GM10847 (cell line): ENCODE results near the gene CHAF1A.

Experiments
- POLR2A ChIP-seq: IDR thresholded peaks from 2 replicates; pipeline ENCODE4 v1.6.1; 2011; ENCODE audit not compliant: insufficient read length; ENCODE audit errors: extremely low read depth

The CHAF1A gene

DNA sequence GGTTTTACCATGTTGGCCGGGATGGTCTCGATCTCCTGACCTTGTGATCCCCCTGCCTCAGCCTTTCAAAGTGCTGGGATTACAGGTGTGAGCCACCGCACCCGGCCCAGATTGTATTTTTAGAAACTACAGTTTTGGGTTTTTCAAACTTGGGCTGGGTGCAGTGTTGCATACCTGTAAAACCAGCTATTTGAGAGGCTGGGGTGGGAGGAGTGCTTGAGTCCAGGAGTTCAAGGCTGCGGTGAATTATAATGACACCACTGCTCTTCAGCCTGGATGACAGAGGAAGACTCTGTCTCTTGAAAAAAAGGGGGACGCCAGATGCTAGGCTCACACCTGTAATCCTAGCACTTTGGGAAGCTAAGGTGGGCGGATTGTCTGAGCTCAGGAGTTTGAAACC is 4.2 kb downstream of the CHAF1A start:
- TF ChIP-seq POLR2A = no peak

DNA sequence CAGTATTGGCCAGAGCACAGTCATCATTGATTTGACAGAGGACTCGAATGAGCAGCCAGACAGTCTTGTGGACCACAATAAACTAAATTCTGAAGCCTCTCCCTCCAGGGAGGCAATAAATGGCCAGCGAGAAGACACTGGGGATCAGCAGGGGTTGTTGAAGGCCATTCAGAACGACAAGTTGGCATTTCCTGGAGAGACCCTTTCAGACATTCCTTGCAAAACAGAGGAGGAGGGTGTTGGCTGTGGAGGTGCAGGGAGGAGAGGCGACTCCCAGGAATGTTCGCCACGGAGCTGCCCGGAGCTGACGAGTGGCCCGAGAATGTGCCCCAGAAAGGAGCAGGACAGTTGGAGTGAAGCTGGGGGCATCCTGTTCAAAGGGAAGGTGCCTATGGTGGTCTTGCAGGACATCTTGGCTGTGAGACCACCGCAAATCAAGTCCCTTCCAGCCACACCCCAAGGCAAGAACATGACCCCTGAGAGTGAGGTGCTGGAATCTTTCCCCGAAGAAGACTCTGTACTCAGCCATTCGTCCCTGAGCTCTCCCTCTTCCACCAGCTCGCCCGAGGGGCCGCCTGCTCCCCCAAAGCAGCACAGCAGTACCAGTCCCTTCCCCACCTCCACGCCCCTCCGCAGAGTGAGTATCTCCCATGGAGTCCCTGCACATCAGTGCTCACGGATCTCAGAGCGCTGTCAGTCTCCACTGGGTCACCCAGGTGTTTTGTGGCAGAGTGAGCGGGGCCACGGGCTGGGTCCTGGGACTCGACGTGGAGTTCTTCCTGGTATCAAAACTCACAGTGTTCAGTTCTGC is 6.9 kb downstream of the CHAF1A start:
- no peak for TF ChIP-seq POLR2A

DNA sequence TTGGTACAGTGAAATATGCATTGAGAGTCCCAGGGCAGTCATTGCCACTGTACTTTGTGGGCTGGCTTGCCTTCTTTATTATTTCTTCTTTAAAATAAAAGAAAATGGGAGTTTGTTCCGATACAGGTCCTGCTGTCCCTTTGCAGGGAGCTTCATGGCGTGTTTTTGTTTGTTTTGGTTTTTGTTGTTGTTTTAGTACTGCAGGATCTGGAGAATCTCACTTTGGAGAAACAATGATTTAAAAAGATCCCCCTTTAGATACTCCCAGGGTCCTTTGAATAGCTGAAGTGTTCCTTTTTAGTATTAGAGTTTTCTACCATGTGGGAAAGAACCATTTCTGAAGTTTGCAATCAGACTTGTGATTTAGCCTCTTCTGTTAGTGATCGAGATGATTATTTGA is 11.1 kb downstream of the CHAF1A start:
- no peak for TF ChIP-seq POLR2A

DNA sequence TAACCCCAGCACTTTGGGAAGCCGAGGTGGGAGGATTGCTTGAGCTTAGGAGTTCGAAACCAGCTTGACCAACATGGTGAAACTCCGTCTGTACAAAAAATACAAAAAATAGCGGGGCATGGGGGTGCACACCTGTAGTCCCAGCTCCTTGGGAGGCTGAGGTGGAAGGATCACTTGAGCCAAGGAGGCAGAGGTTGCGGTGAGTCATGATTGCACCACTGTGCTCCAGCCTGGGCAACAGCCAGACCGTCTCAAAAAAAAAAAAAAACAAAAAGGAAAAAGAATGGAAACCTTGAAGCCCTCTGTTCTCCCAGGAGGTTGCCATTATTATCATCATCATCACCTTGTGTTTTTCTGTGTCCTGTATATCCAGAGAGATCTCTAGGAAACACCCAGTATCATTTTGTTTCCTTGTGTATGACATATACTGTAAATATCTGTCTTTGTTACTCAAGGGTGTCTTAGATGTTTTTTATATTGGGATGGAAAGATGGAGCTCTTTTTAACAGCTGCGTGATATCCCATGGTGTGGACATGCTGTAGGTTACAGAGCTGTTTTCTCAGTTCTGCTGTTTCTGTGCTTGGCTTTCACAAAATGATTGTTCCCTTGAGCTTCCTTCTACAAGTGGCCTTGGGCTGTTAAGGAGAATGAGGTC is 11.8 kb downstream of the CHAF1A start:
- TF ChIP-seq POLR2A = no peak

DNA sequence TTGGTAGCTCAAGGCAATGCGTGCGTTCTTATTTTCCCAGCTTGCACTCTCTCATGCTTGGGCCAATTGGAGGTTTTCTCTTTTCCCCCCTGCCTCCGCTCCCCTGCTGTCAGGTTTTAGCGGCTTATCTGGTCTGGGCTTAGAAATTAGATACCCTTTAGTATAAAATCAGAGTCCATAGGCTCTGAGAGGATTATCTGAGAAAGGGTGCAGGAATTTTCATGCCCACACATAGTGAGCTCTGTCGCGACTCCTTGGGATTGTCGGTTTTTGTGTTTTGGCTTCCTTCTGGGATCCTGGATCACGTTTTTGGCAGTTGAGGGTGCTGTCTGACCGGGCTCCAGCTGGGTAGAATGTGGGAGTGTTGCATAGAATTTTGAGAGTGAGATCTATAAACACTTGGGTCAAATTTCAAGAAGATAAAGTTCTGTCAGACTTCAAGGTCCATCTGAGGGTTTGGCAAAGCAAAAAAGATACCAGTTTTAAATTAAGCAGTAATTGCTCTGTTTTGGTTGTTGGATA is 12.4 kb downstream of the CHAF1A start:
- TF ChIP-seq POLR2A = no peak

DNA sequence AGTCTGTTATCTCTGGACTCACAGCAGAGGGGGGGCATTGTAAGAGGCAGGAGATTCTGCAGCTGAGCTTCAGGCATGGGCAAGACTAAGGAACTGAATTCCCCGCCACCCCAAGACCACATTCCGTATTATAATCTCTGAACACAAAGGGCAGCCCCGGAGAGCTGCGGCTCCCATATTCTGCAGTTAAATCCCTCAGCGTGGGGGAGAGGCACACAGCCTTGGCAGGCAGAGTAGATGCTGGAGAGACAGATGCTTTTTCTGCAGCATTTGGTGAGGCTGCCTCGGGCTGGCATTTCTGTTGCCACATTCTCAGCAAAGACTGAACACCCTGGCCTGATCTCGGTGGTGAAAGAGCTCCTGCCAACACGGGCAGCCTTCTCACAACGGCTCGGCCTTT is 12.9 kb downstream of the CHAF1A start:
- TF ChIP-seq POLR2A = no peak

DNA sequence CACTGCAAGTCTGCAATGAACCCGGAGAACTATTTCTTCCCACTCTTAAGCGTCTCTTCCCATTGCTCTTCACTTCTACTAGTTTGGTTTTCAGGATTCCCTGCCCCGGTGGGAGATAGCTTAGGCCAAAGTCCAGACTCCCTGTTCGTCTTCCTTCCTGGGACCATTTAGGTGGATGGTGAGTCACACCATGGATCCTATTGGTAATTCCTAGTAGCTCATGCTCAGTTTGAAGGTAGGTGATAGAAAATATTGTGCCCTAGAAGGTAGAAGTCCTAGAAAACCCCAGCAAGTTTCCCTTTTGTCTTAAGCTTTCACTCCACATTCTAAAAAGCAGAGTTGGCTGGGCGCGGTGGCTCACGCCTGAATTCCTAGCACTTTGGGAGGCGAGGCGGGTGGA is 13.8 kb downstream of the CHAF1A start:
- no peak for TF ChIP-seq POLR2A

DNA sequence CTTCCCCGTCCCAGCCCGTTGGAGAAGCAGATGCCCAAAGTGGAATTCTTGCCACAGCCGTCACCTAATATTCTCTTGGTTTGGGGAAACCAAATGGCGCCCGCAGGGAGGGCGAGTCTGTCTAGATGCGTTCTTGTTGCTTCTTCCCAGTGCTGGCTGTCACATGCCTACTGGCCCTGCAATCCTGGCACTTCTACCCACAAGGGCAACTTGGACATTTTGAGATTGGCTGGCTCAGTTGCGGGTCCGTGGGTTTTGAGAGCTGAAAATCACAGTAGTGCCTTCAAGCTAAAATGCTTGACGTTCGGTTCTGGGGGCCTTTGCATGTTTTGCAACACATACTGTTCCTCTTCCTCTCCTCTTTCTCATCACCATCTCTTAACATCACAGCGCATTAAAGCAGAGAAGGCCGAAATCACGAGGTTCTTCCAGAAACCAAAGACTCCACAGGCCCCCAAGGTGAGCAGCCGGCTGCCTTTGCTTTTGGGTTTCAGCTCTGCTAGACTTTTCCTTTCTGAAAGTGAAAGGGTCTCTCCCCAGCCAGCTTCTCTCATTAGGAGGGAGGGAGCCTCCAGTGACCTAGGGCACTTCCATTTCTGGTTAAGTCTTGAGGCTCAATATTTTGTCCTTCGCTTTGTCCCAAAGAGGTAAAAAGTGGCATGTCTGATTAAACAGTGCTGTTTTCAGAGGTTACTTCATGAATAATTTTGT is 21.1 kb downstream of the CHAF1A start:
- no peak for TF ChIP-seq POLR2A

DNA sequence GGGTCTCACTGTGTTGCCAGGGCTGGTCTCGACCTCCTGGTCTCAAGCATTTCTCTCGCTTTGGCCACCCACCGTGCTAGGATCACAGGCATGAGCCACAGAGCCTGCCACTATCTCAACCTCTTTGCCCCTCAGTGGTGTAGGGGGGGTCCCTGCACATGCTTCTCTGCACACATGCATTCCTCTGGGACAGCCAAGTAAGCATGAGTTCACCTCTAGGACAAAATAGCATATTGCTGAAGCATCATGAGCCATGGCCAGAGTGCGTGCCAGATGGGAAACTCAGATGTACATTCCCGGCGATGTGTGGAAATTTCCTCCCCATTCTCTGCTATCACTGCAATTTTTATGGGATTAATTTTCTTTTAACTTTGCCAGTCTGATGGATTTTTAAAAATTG is 23.1 kb downstream of the CHAF1A start:
- TF ChIP-seq POLR2A = no peak

DNA sequence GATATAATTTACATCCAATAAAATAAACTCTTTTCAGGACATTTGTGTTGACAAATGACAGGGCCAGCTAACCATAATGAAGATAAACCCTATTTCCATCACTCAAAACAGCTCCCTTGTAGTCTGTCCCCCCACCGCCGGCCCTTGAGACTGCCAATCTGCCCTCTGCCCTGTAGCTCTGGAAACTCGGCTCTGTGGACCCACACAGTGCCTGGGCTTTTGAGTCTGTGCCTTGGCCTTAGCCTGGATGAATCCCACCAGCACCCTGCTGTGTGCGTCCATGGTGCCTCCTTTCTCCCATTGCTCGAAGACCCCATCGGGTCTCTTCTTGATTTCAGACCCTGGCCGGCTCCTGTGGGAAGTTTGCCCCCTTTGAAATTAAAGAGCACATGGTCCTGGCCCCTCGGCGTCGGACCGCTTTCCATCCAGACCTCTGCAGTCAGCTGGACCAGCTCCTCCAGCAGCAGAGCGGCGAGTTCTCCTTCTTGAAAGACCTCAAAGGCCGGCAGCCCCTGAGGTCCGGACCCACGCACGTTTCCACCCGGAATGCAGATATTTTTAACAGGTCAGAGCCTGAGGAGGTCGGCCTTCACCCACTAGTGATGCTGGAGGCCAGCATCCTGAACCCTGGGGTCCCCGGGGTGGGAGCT is 26.0 kb downstream of the CHAF1A start:
- TF ChIP-seq POLR2A = no peak

DNA sequence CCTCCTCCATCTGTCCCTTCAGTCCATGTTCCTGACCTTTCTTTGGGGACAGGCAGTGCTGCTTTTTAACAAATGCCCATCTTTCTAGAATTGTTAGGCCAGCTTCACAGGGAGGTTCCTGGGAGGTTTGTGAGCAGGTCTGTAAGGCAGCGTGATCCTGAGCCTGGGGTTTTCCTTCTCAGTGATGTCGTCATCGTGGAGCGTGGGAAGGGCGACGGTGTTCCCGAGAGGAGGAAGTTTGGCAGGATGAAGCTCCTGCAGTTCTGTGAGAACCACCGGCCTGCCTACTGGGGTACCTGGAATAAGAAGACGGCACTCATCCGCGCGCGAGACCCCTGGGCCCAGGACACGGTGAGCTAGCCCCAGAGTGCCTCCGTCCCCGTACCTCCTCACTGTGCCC is 26.8 kb downstream of the CHAF1A start:
- TF ChIP-seq POLR2A = no peak

DNA sequence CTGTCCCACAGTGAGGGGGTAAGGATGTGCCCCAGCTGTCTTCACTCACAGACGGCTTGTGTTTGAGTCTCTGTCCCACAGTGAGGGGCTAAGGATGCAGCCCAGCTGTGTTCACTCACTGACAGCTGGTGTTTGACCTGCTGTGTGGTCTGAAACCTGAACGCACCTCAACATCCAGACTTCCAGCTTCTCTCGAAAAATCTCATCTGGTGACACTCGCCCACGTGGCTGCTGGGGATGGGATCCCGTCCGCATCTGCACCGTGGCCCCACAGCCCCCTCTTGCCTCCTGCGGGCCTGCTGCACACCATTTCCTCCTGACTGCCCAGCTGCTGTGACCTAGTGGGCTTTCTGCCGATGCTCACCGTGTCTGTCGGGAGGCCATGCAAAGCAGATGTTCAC is 27.3 kb downstream of the CHAF1A start:
- TF ChIP-seq POLR2A = no peak

DNA sequence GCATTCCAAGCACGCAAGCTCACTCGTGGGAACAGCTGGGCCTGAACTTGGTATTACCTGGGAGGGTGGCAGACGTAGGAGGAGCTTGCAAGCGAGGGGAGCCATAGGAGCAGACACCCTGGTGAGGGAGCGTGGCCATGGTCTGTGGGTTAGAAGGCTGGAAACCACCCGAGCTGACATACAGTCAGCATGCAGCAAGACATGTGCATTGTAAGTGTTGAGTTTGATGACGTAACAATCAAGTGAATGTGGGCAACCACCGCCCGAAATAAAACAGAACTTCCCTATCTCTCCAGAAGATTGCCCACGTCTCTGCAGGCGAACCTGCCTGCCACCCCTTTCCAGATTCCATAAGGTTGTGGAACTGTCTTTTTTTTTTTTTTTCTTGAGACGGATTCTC is 28.3 kb downstream of the CHAF1A start:
- no peak for TF ChIP-seq POLR2A

DNA sequence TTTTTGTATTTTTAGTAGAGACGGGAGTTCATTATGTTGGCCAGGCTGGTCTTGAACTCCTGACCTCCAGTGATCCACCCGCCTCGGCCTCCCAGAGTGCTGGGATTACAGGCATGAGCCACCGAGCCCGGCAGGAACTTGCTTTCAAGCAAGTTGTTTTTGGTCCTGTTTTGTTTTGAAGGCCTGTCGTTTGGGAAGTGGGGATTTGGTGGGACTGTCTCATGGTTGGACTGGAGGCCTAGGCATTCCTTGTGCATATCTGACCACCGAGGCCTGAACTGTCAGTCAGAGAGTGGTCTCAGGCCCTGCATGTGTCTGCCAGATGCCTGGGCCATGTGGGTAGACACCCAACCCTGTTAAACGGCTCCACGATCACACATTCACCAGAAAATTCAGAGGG is 28.9 kb downstream of the CHAF1A start:
- no peak for TF ChIP-seq POLR2A
